Measurements from ENCODE around the gene TMPRSS9. TPM values are rescaled to one million over a fixed set of nuclear protein-coding genes. Genes with fewer than 3 reads are reported as not detected.
A peak's percentile ranks its signal among the peaks of the same experiment; 100 is the strongest.

The TMPRSS9 gene
- total RNA-seq, 1 experiment from 2014 or later: 0.23 TPM

- no peak overlapping the region for H3K27ac ChIP-seq (ENCODE audit: low read length)
- H3K27me3 ChIP-seq (ENCODE audit: control insufficient read depth, insufficient read depth, low read length): no peaks in the 10 kb centered on the region
- TF ChIP-seq REST (IDR thresholded peaks at IDR 0.05; ENCODE audit: insufficient read depth in 1 of 2, low read depth in 2 of 2, low read length in 1 of 2) (no peak), SIN3A (IDR thresholded peaks at IDR 0.05; ENCODE audit: borderline replicate concordance, insufficient read depth, low read depth, low read length) (no peak), CTCF (IDR thresholded peaks at IDR 0.05) (no peak), POLR2AphosphoS5 (IDR thresholded peaks at IDR 0.05; ENCODE audit: low read depth, low read length) (no peak), TCF7L2 (IDR thresholded peaks at IDR 0.05; ENCODE audit: low read depth, low read length) (no peak)
- H3K36me3 ChIP-seq (ENCODE audit: control insufficient read depth, insufficient read depth, low read length): peaks cover 2% of the 10 kb centered on the region; the same call in 1 of the 2 replicates
- H3K4me3 ChIP-seq (ENCODE audit: low read depth in 2 of 2, low read length in 2 of 2): no peak overlapping the region
- ChIA-PET POLR2A (no interaction called here), CTCF (no interaction called here)
- DNase-seq (ENCODE audit: low read depth, low spot score): no peak
- peaks cover 10% of the 10 kb centered on the region; the same call in 1 of the 2 replicates for H3K4me1 ChIP-seq (ENCODE audit: control insufficient read depth, insufficient read depth, low read length)
- no TSS peak for BruUV-seq (replicated peaks)
- ATAC-seq: no peak
- in situ Hi-C loops (cut with HindIII; ENCODE audit: low pct_unique_long_range_greater_than_20kb, low sequenced_read_pairs) (no loop called here), intact Hi-C loops (cut with micrococcal nuclease; ENCODE audit: unreplicated experiment) (no loop called here)
- H3K9me3 ChIP-seq (ENCODE audit: control insufficient read depth, insufficient read depth, low read depth, low read length): no peaks in the 10 kb centered on the region
Measured at GRCh38 chr19:2424686-2425621, 64.9 kb downstream of the TMPRSS9 start.

DNA sequence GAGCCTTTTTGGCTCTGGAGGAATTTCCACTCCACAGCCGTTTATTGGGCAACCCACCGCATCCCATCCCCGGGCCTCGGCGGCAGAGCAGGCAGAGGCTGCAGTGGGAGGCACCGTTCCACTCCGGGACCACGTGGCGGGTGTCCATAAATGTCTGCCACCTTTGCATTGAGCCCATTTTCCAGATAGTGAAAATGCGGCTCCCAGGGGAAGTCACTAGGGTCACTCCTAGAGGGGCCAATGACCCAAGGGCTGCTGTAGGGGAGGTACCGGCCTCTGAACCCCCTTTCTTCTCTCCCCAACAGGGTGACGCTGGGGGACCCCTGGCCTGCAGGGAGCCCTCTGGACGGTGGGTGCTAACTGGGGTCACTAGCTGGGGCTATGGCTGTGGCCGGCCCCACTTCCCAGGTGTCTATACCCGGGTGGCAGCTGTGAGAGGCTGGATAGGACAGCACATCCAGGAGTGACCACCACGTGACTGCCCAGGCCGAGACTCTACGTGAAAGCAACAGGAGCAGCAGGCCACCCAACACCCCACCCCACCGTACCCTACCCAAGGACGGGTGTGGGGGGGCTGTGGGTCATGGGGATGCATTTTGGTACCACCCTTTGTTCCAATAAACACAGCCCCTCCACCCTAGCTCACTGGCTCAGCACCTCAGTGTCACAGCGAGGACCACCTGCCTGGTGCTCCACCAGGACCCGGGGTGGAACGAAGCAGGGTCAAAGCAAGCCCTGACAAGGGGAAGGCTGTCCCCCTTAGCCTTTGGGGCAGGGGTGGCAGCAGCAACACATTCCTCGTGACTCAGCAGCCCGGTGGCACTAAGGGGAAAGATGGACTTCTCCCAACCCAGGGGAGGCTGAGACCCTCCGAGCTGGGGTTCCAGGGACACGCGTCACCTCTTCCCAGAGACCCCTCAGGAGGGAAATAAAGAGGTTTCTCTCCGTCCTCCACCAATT lies 65.8 kb downstream of the TMPRSS9 start:
- H3K27ac ChIP-seq (ENCODE audit: low read length): peak overlapping the region; percentile 85

More for the DNA sequence above, 65.8 kb downstream of the TMPRSS9 start:
- ATAC-seq: no peak
- POLR2A ChIA-PET: no interaction called here
- Histone ChIP-seq H3K9me3 (ENCODE audit: control insufficient read depth, insufficient read depth, low read depth, low read length) (no peaks in the 10 kb centered on the region), H3K4me3 (ENCODE audit: low read depth in 2 of 2, low read length in 2 of 2) (peak overlapping the region; percentile 76 to 80), H3K36me3 (ENCODE audit: control insufficient read depth, insufficient read depth, low read length) (peaks cover 2% of the 10 kb centered on the region; the same call in 1 of the 2 replicates), H3K27me3 (ENCODE audit: control insufficient read depth, insufficient read depth, low read length) (no peaks in the 10 kb centered on the region), H3K4me1 (ENCODE audit: control insufficient read depth, insufficient read depth, low read length) (peaks cover 10% of the 10 kb centered on the region; the same call in 1 of the 2 replicates)
- intact Hi-C loops (cut with micrococcal nuclease; ENCODE audit: unreplicated experiment) (no loop called here), in situ Hi-C loops (cut with HindIII; ENCODE audit: low pct_unique_long_range_greater_than_20kb, low sequenced_read_pairs) (no loop called here)
- TF ChIP-seq REST (IDR thresholded peaks at IDR 0.05; ENCODE audit: insufficient read depth in 1 of 2, low read depth in 2 of 2, low read length in 1 of 2) (no peak), POLR2AphosphoS5 (IDR thresholded peaks at IDR 0.05; ENCODE audit: low read depth, low read length) (no peak), TCF7L2 (IDR thresholded peaks at IDR 0.05; ENCODE audit: low read depth, low read length) (no peak)
- DNase-seq (ENCODE audit: low read depth, low spot score): no peak
- BruUV-seq (replicated peaks): no TSS peak
- CTCF ChIA-PET: no interaction called here
